Body of pancreas (tissue), 4 donors: Measurements from ENCODE around the gene UBE2U. TPM values are rescaled to one million over a fixed set of nuclear protein-coding genes. Genes with fewer than 3 reads are reported as not detected.

Experiments used
- ATAC-seq: fragments of 150-250 bp; one replicate; pipeline ENCODE4 v1.9.1; 2016
- DNase-seq, 4 donors: peaks; one replicate each; pipeline ENCODE4 v3.0.0-alpha.2; 2019
- H3K27ac ChIP-seq, 4 donors: fragments of 200-600 bp; sonication (generic); 1 replicate in 3 of 4; 2 replicates in 1 of 4; pipeline versions ENCODE4 v1.5.1 to v1.6.1; 2016 to 2019; ENCODE audit warnings: mild to moderate bottlenecking in 1 of 4, mixed read lengths in 1 of 4, moderate library complexity in 1 of 4
- H3K27me3 ChIP-seq, 2 donors: fragments of 200-600 bp; sonication (generic); one replicate each; pipeline ENCODE4 v1.6.0; 2016; ENCODE audit warnings: mild to moderate bottlenecking in 1 of 2
- H3K36me3 ChIP-seq, 2 donors: fragments of 200-600 bp; sonication (generic); replicated peaks in 1 of 2; 2 replicates each; pipeline ENCODE4 v1.5.1; 2016; ENCODE audit warnings: low read depth in 2 of 2; ENCODE audit not compliant: insufficient read depth in 1 of 2
- H3K4me1 ChIP-seq: fragments of 200-600 bp; sonication (generic); one replicate; pipeline ENCODE4 v1.6.0; 2016
- H3K4me3 ChIP-seq, 2 donors: fragments of 200-600 bp; sonication (generic); 1 replicate in 1 of 2; 2 replicates in 1 of 2; pipeline ENCODE4 v1.5.1; 2016 to 2019
- H3K9me3 ChIP-seq, 3 donors: fragments of 200-600 bp; sonication (generic); 1 replicate in 2 of 3; 2 replicates in 1 of 3; pipeline ENCODE4 v1.5.1; 2016
- CTCF ChIP-seq, 7 experiments: fragments of 450-650 bp in 4 of 7; fragments of 200-600 bp in 3 of 7; sonication (generic) in 3 of 7; IDR thresholded peaks; one replicate each; pipeline ENCODE4 v1.5.1; 2016 to 2019; ENCODE audit warnings: antibody characterized with exemption in 7 of 7
- POLR2A ChIP-seq, 3 donors: fragments of 450-650 bp; IDR thresholded peaks; one replicate each; pipeline ENCODE4 v1.6.1; 2016; ENCODE audit warnings: antibody characterized with exemption in 3 of 3, mild to moderate bottlenecking in 2 of 3
- WGBS, 2 donors: methylation state at CpG; one replicate each; pipeline ENCODE4 v1.1.5; 2017; 5-methylcytosine and 5-hydroxymethylcytosine counted together
- intact Hi-C: fragments of 100-400 bp; cut with DNase I; formaldehyde crosslinking; loops from one replicate; pipeline ENCODE4 v1.15.1; 2023
- total RNA-seq, 2 donors: library from RNA; depleted of rRNA; stranded (reverse); fragments of >200 nt; gene quantifications; one replicate each; pipeline ENCODE4 v1.1.0, GENCODE V29; 2016

The UBE2U gene
- total RNA-seq, 2 donors from 2014 or later: not detected

- ATAC-seq (no peak), DNase-seq (no peak)
- Histone ChIP-seq H3K27me3 (no peaks in the 10 kb centered on the region), H3K27ac (no peak overlapping the region), H3K4me1 (no peaks in the 10 kb centered on the region), H3K9me3 (no peaks in the 10 kb centered on the region), H3K36me3 (no peaks in the 10 kb centered on the region), H3K4me3 (no peak overlapping the region)
- intact Hi-C loops: no loop called here
- 83 to 91% methylated on average over 2 of the region's 2 CpGs for WGBS, 2 donors
- TF ChIP-seq CTCF (IDR thresholded peaks at IDR 0.05) (no peak), POLR2A (IDR thresholded peaks at IDR 0.05) (no peak)
Measured at GRCh38 chr1:64302971-64303370, 99.5 kb downstream of the UBE2U start.

- ATAC-seq (no peak), DNase-seq (no peak)
- no peaks in the 10 kb centered on the region for H3K4me1 ChIP-seq
- no peak for TF ChIP-seq CTCF (IDR thresholded peaks at IDR 0.05)
- intact Hi-C loops: no loop called here
- no peak overlapping the region for H3K4me3 ChIP-seq
- H3K27ac ChIP-seq: no peak overlapping the region
- H3K27me3 ChIP-seq: no peaks in the 10 kb centered on the region
- H3K36me3 ChIP-seq: no peaks in the 10 kb centered on the region
- no peaks in the 10 kb centered on the region for H3K9me3 ChIP-seq
Measured at GRCh38 chr1:64304823-64305222, 101.4 kb downstream of the UBE2U start.

DNA sequence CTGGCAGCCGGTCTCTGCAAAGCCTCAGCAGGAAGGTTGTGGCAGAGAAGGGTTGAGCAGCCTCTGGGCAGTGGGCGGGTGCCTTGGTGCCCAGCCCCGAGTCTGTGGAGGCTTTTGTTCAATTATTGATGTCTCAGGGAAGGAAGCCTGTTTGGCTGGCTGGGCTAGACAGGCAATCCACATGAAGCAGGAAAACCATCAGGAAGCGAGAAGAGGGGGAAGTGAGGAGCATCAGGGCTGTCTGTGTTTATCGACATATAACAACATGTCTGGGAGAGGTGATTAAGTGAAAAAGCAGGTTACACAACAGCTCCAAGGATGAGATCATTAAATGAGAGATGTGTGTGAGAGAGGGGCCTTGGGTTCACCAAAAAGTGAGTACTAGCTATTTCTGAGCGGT lies 105.4 kb downstream of the UBE2U start:
- no peaks in the 10 kb centered on the region for H3K9me3 ChIP-seq
- no peak for ATAC-seq
- no peak overlapping the region for H3K4me3 ChIP-seq
- no peak for DNase-seq
- TF ChIP-seq POLR2A (IDR thresholded peaks at IDR 0.05) (no peak), CTCF (IDR thresholded peaks at IDR 0.05) (no peak)
- intact Hi-C loops: no loop called here
- WGBS, 2 donors: 45 to 67% methylated on average over 6 of the region's 6 CpGs
- no peaks in the 10 kb centered on the region for H3K36me3 ChIP-seq
- no peaks in the 10 kb centered on the region for H3K4me1 ChIP-seq
- no peak overlapping the region for H3K27ac ChIP-seq
- H3K27me3 ChIP-seq: no peaks in the 10 kb centered on the region

DNA sequence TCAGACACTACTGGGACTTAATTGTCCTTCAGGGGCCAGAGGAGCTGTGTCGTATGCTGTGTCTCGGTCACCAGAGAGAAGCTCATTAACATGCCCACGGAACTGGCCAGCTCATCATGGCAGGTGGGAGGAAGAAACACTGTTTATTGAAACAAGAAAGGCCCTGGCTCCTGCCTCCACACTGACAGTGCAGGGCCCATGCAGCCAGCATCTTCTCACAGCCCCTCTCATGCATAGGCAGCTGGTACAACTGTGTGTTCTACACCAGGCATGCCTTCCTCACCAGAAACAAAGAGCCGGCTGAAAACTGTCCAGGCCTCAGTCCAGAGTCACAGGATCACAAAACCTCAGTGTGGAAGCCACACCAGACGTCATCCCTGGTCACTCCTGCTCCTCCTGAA lies 106.0 kb downstream of the UBE2U start:
- intact Hi-C loops: no loop called here
- H3K4me3 ChIP-seq: no peak overlapping the region
- no peak overlapping the region for H3K27ac ChIP-seq
- DNase-seq: no peak
- no peaks in the 10 kb centered on the region for H3K9me3 ChIP-seq
- no peak for ATAC-seq
- WGBS, 2 donors: 86 to 91% methylated on average over 5 of the region's 5 CpGs
- no peaks in the 10 kb centered on the region for H3K27me3 ChIP-seq
- H3K4me1 ChIP-seq: no peaks in the 10 kb centered on the region
- TF ChIP-seq CTCF (IDR thresholded peaks at IDR 0.05) (no peak), POLR2A (IDR thresholded peaks at IDR 0.05) (no peak)
- no peaks in the 10 kb centered on the region for H3K36me3 ChIP-seq

GRCh38 chr1:64310760-64311159 lies 107.3 kb downstream of the UBE2U start:
- TF ChIP-seq POLR2A (IDR thresholded peaks at IDR 0.05) (no peak), CTCF (IDR thresholded peaks at IDR 0.05) (no peak)
- Histone ChIP-seq H3K9me3 (no peaks in the 10 kb centered on the region), H3K4me3 (no peak overlapping the region), H3K36me3 (no peaks in the 10 kb centered on the region), H3K4me1 (no peaks in the 10 kb centered on the region), H3K27ac (no peak overlapping the region), H3K27me3 (no peaks in the 10 kb centered on the region)
- 62 to 81% methylated on average over 1 of the region's 1 CpG for WGBS, 2 donors
- intact Hi-C loops: no loop called here
- ATAC-seq (no peak), DNase-seq (no peak)
